Brain microvascular endothelial cell (primary cell): ENCODE data around the gene OR5T1.

Source experiments
- DNase-seq: peaks from one replicate; pipeline ENCODE4 v3.0.0-alpha.2; 2020
- H3K27ac ChIP-seq: fragments of 250-450 bp; sonication (Bioruptor Pico); 2 replicates; pipeline ENCODE4 v1.5.1; 2020; ENCODE audit warnings: mild to moderate bottlenecking, moderate library complexity
- H3K27me3 ChIP-seq: fragments of 250-450 bp; sonication (Bioruptor Pico); replicated peaks from 2 replicates; pipeline ENCODE4 v1.5.1; 2020; ENCODE audit warnings: mild to moderate bottlenecking
- H3K36me3 ChIP-seq: fragments of 250-450 bp; sonication (Bioruptor Pico); replicated peaks from 2 replicates; pipeline ENCODE4 v1.5.1; 2020; ENCODE audit warnings: mild to moderate bottlenecking
- H3K4me3 ChIP-seq: 2 replicates; pipeline ENCODE4 v1.5.1; 2011; ENCODE audit warnings: low read depth, mild to moderate bottlenecking, control low read depth, low read length, moderate library complexity
- in situ Hi-C: cut with HindIII; loops from 2 replicates; pipeline ENCODE4 v1.10.0; 2017; ENCODE audit warnings: low sequenced_read_pairs, low pct_ligation_motif_present
- TF ChIP-seq, protein P1 (sequence below): IDR thresholded peaks from 2 replicates; pipeline ENCODE4 v1.5.1; 2011; ENCODE audit warnings: low read depth, mild to moderate bottlenecking, moderate library complexity, low read length, control low read depth, inconsistent platforms; ENCODE audit errors: missing control alignments

OR5T1 gene

DNA sequence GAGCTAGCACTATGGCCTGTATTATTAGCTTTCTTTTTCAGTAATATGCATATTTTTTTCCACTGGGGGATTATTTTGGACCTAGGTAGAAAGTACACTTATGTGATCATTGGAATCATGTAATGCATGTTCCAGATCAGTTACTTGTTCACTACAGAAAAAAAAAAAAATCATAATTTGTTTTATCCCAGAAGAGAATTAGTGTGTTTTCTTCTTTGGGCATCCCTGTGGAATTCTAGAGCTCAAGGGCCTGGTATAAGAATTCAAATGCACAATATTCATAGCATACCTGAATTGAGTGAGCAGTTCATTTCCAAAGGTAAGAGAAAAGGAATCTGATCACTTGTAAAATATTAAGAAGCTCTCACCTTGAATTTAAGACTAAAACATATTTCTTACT lies at the start of gene OR5T1:
Gene OR5T1, plus strand, starts transcription at position 301 of the 400 bp plus-strand sequence. CDS start 1,485 bp downstream, outside the sequence.
- TF ChIP-seq, protein P1, sequence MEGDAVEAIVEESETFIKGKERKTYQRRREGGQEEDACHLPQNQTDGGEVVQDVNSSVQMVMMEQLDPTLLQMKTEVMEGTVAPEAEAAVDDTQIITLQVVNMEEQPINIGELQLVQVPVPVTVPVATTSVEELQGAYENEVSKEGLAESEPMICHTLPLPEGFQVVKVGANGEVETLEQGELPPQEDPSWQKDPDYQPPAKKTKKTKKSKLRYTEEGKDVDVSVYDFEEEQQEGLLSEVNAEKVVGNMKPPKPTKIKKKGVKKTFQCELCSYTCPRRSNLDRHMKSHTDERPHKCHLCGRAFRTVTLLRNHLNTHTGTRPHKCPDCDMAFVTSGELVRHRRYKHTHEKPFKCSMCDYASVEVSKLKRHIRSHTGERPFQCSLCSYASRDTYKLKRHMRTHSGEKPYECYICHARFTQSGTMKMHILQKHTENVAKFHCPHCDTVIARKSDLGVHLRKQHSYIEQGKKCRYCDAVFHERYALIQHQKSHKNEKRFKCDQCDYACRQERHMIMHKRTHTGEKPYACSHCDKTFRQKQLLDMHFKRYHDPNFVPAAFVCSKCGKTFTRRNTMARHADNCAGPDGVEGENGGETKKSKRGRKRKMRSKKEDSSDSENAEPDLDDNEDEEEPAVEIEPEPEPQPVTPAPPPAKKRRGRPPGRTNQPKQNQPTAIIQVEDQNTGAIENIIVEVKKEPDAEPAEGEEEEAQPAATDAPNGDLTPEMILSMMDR: no peak
- DNase-seq: no peak
- in situ Hi-C loops: no loop called here
- no peak within 1 kb of the TSS for H3K4me3 ChIP-seq
- no peaks in the 10 kb centered on the region for H3K36me3 ChIP-seq
- no peaks in the 10 kb centered on the region for H3K27me3 ChIP-seq
- no peak within 1 kb of the TSS for H3K27ac ChIP-seq

DNA sequence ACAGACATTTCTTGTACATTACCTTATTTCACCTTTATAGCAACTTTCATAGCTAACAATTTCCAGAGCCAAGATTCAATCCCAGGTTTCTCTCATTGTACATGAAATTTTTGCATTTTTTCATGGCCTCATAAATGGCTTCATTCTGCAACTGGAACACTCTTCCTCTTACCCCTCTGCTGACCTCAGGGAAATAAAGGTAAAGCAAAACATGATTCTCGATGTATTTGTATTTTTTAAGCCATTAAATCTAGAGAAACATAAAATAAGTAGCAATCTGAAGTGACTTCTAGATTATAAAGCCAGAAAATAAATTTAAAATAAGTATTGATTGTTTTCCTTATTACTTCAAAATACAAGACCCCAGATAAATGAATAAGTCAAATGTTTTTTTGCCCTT lies 39.8 kb upstream of the OR5T1 start, which contains the start of gene OR5T2:
Gene OR5T2, minus strand, starts transcription at position 101 of the 400 bp plus-strand sequence. CDS start 1,193 bp downstream, outside the sequence.
- TF ChIP-seq, protein P1: no peak

DNA sequence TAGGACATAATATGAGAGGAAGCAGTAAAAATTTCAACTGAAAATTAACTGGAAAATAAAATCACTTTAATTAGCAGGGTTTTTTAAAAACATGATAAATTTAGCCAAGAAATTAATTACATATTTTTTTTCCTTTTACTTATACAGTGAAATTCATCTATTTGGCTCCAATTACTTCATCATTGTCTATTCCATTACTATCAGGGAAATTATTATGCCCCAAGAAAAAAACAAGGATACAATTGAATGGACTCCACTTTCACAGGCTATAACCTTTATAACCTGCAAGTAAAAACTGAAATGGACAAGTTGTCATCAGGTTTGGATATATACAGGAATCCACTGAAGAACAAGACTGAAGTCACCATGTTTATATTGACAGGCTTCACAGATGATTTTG lies 22.0 kb upstream of the OR5T1 start, which contains the start of gene OR5T3:
Gene OR5T3, plus strand, starts transcription at position 301 of the 400 bp plus-strand sequence. Its CDS starts 0 bp downstream, at position 301.
- in situ Hi-C loops: no loop called here
- Histone ChIP-seq H3K27ac (no peak within 1 kb of the TSS), H3K36me3 (no peaks in the 10 kb centered on the region), H3K27me3 (no peaks in the 10 kb centered on the region), H3K4me3 (no peak within 1 kb of the TSS)
- TF ChIP-seq, protein P1: no peak
- no peak for DNase-seq

More for the DNA sequence above, 39.8 kb upstream of the OR5T1 start, which contains the start of gene OR5T2:
- H3K27ac ChIP-seq: no peak within 1 kb of the TSS
- no peak for DNase-seq
- in situ Hi-C loops: no loop called here
- no peaks in the 10 kb centered on the region for H3K27me3 ChIP-seq
- no peak within 1 kb of the TSS for H3K4me3 ChIP-seq
- H3K36me3 ChIP-seq: no peaks in the 10 kb centered on the region

DNA sequence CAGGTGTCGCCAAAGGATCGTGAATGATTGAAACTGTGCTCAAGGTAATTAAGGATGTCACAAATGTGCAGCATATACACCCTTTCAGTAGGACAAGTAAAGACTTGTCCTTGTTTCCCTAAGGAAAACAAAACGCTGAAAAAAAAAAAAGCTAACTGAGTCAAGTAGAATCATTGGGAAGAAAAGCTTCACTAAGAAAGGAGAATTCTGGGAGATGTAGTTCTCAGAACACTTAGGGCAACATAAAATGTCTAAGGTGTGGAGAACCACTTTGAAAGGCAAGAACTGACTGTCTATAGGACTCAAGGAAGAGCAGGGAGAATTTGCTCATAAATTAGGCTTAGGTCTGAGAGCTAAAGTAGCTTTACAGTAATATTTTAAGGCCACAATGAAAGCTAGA lies 2.9 kb upstream of the OR5T1 start:
- H3K27me3 ChIP-seq: no peaks in the 10 kb centered on the region
- no peak for DNase-seq
- TF ChIP-seq, protein P1: no peak
- H3K4me3 ChIP-seq: no peak overlapping the region
- in situ Hi-C loops: no loop called here
- no peak overlapping the region for H3K27ac ChIP-seq
- H3K36me3 ChIP-seq: no peaks in the 10 kb centered on the region

DNA sequence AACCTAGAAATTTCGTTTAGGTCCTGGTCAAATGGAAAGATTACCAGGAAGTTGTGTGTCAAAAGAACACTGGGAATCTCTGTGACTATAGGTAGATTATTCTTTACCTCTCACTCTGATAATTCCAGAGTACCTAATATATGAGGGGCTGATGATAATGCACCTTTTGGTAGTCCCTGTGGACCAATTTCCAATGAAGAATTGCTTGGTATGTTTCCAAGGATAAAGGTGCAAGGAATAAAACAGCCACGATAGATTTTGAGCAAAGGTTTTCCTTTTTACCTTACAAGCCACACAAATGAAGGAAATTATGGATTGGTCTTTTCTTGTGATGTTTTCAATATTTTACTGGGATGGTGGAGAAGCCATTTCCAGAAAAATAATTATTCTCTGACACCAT lies 18.2 kb downstream of the OR5T1 start, which contains the start of gene OR8H1:
Gene OR8H1, minus strand, starts transcription at position 101 of the 400 bp plus-strand sequence. CDS start 1,192 bp downstream, outside the sequence.
- H3K27me3 ChIP-seq: no peaks in the 10 kb centered on the region
- no peak for DNase-seq
- TF ChIP-seq, protein P1: no peak
- H3K36me3 ChIP-seq: no peaks in the 10 kb centered on the region
- in situ Hi-C loops: no loop called here
- H3K4me3 ChIP-seq: no peak within 1 kb of the TSS
- no peak within 1 kb of the TSS for H3K27ac ChIP-seq

DNA sequence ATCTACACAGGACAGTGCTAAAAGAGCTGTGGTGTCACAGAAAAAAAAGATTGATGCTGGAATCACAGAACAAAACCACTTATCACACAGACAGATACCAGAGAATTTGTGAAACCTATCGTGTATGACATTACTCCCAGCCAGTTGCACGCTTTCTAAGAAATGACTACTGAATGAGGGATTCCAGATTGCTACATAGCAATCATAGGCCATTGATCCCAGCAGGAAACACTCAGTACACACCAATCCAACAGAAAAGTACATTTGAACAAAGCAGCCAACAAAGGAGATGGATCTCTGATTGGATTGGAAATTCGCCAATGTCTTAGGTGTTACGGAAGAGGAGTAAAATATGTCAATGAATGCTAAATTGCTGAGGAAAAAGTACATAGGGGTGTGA lies 22.9 kb downstream of the OR5T1 start:
- in situ Hi-C loops: no loop called here
- DNase-seq: no peak
- TF ChIP-seq, protein P1: no peak
- Histone ChIP-seq H3K36me3 (no peaks in the 10 kb centered on the region), H3K4me3 (no peak overlapping the region), H3K27me3 (no peaks in the 10 kb centered on the region), H3K27ac (no peak overlapping the region)
